Muscle layer of duodenum (tissue), 2 donors: Measurements from ENCODE around the gene KY.

Experiments used
- H3K27ac ChIP-seq: one replicate; pipeline ENCODE4 v1.7.0; 2013; ENCODE audit warnings: mild to moderate bottlenecking, low read length
- H3K27me3 ChIP-seq: one replicate; pipeline ENCODE4 v1.7.0; 2013; ENCODE audit warnings: low read depth, mild to moderate bottlenecking, control low read depth, low read length
- H3K36me3 ChIP-seq, 2 donors: one replicate each; pipeline ENCODE4 v1.7.0; 2013; ENCODE audit warnings: low read length in 2 of 2, control low read depth in 1 of 2, mild to moderate bottlenecking in 1 of 2; ENCODE audit not compliant: insufficient read depth in 2 of 2, control insufficient read depth in 1 of 2
- H3K4me1 ChIP-seq, 2 donors: one replicate each; pipeline ENCODE4 v1.7.0; 2013; ENCODE audit warnings: low read length in 2 of 2, mild to moderate bottlenecking in 2 of 2, control low read depth in 1 of 2, moderate library complexity in 1 of 2; ENCODE audit not compliant: insufficient read depth in 2 of 2, control insufficient read depth in 1 of 2
- H3K4me3 ChIP-seq, 2 donors: one replicate each; pipeline ENCODE4 v1.7.0; 2013; ENCODE audit warnings: low read length in 2 of 2, low read depth in 1 of 2, mild to moderate bottlenecking in 1 of 2
- H3K9me3 ChIP-seq, 2 donors: one replicate each; pipeline ENCODE4 v1.7.0; 2013; ENCODE audit warnings: low read length in 2 of 2, control low read depth in 1 of 2, mild to moderate bottlenecking in 1 of 2; ENCODE audit not compliant: control insufficient read depth in 1 of 2
- donor health status: healthy.

The KY gene

DNA sequence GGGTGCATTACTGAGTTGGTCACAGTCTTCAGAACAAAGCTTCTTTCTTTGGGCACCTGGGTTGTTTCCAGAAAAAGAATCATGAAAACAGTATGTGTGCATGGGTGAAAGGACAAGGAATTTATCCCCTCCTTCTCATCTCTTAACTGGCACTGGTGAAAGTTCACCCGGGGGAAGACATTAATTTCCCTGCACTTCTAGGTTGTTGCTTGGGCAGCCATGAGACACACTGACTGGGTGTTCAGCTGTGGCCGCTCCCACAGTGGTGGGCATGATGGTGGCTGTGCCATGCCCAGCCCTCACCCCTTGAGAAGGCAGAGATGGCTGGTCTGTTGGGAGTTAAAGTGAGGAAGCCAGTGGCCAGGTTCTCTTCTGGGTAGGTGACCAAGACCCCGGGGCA, 16.6 kb upstream of the KY start:
- no peak overlapping the region for H3K4me3 ChIP-seq
- no peaks in the 10 kb centered on the region for H3K9me3 ChIP-seq
- H3K27ac ChIP-seq = no peak overlapping the region
- no peaks in the 10 kb centered on the region for H3K27me3 ChIP-seq
- H3K36me3 ChIP-seq = no peaks in the 10 kb centered on the region
- H3K4me1 ChIP-seq = peaks cover 0 to 18% of the 10 kb centered on the region in 2 donors

GRCh38 chr3:134666885-134667284, 16.1 kb upstream of the KY start:
- Histone ChIP-seq H3K9me3 (no peaks in the 10 kb centered on the region), H3K27ac (no peak overlapping the region), H3K36me3 (no peaks in the 10 kb centered on the region), H3K27me3 (no peaks in the 10 kb centered on the region), H3K4me1 (peaks cover 0 to 18% of the 10 kb centered on the region in 2 donors), H3K4me3 (no peak overlapping the region)

GRCh38 chr3:134666466-134666865, 15.6 kb upstream of the KY start:
- no peak overlapping the region for H3K4me3 ChIP-seq
- H3K4me1 ChIP-seq = peaks cover 0 to 18% of the 10 kb centered on the region in 2 donors
- H3K9me3 ChIP-seq = no peaks in the 10 kb centered on the region
- no peak overlapping the region for H3K27ac ChIP-seq
- H3K36me3 ChIP-seq = no peaks in the 10 kb centered on the region
- no peaks in the 10 kb centered on the region for H3K27me3 ChIP-seq

DNA sequence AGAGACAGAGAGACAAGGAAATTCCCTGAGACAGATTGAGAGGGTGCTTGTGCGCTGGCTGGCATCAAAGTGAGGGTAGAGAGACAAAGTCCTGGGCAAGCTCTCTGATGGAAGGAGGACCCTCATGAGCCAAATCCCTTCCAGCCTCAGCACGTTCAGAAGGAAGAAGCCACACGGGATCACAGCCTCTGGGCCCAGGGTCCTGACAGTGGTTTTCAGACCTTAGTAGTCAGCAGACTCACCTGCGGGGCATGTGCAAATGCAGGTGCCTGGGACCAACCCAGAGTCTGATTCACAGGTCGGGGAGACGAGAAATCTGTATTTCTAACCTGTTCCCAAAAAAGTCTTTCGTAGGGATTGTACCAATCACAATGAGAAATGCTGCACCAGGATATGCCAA, 15.2 kb upstream of the KY start:
- no peak overlapping the region for H3K4me3 ChIP-seq
- H3K9me3 ChIP-seq = no peaks in the 10 kb centered on the region
- H3K36me3 ChIP-seq = no peaks in the 10 kb centered on the region
- no peaks in the 10 kb centered on the region for H3K27me3 ChIP-seq
- H3K27ac ChIP-seq = no peak overlapping the region
- peaks cover 0 to 18% of the 10 kb centered on the region in 2 donors for H3K4me1 ChIP-seq

DNA sequence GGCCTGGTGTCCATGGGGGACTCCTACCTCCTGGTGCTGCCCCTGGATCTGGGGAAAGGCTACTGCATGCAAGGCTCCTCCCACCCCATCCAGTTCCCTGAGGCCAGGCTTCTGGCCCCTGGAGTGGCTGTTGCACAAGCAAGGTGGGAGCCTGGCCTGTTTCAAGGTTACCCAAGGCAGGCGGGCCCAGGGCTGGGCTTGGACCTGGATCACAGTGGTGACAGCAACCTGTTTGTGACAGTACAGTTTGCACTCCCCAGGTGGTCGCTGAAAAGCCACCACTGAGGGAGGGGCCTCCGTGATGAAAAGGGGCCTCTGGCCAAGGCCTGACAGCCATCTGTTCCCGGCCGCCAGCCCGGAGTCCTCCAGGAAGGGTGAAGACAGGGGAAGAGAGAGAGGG, 14.4 kb upstream of the KY start:
- H3K36me3 ChIP-seq = no peaks in the 10 kb centered on the region
- no peak overlapping the region for H3K4me3 ChIP-seq
- no peaks in the 10 kb centered on the region for H3K27me3 ChIP-seq
- H3K4me1 ChIP-seq = peaks cover 0 to 18% of the 10 kb centered on the region in 2 donors
- H3K9me3 ChIP-seq = no peaks in the 10 kb centered on the region
- H3K27ac ChIP-seq = no peak overlapping the region

DNA sequence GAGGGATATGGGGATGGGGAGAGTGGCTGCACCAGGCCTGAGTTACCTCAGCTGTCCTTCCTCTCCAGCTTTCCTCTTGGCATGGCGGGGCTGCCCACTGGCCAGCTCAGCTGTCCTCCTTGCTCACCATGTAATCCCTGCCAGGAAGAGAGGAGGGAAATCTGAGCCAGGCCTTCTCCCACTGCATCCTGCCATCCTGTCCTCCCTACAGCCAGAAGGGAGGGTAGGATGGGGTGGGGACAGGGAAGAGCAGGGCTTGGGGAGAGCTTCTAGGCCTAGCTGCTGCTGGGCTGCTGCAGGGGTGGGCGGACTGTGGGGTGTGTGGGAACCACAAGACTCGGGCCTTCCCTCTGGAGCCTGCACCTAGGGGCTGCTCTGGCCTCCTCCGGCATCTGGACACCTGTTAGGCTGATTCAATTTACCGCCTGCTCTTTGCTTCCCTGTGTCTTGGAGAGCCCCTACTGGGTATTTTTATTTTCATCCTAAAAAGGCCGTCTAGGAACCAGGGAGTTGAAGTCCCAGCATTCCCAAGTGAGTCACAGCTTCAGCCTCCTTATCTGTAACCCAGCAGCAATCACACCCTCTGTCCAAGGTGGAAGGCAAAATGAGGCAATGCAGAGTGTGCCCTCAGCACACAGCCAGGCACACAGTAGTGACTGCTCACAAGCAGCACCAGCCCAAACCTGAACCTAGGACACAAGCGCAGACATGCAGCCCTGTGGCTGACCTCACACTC, 13.1 kb upstream of the KY start:
- H3K36me3 ChIP-seq = no peaks in the 10 kb centered on the region
- no peak overlapping the region for H3K27ac ChIP-seq
- peaks cover 0 to 18% of the 10 kb centered on the region in 2 donors for H3K4me1 ChIP-seq
- no peaks in the 10 kb centered on the region for H3K27me3 ChIP-seq
- no peak overlapping the region for H3K4me3 ChIP-seq
- no peaks in the 10 kb centered on the region for H3K9me3 ChIP-seq

- Histone ChIP-seq H3K36me3 (no peaks in the 10 kb centered on the region), H3K9me3 (no peaks in the 10 kb centered on the region), H3K27me3 (no peaks in the 10 kb centered on the region), H3K4me3 (no peak overlapping the region), H3K4me1 (peaks cover 0 to 9% of the 10 kb centered on the region in 2 donors), H3K27ac (no peak overlapping the region)
Measured at GRCh38 chr3:134660046-134660441, 9.2 kb upstream of the KY start.

GRCh38 chr3:134659391-134660045, 8.7 kb upstream of the KY start:
- Histone ChIP-seq H3K27me3 (no peaks in the 10 kb centered on the region), H3K27ac (no peak overlapping the region), H3K9me3 (no peaks in the 10 kb centered on the region), H3K4me3 (no peak overlapping the region), H3K4me1 (peaks cover 0 to 9% of the 10 kb centered on the region in 2 donors), H3K36me3 (no peaks in the 10 kb centered on the region)

GRCh38 chr3:134658555-134658954, 7.7 kb upstream of the KY start:
- no peak overlapping the region for H3K4me3 ChIP-seq
- H3K27ac ChIP-seq = no peak overlapping the region
- no peaks in the 10 kb centered on the region for H3K27me3 ChIP-seq
- peaks cover 0 to under 1% of the 10 kb centered on the region in 2 donors for H3K4me1 ChIP-seq
- H3K36me3 ChIP-seq = no peaks in the 10 kb centered on the region
- H3K9me3 ChIP-seq = no peaks in the 10 kb centered on the region

DNA sequence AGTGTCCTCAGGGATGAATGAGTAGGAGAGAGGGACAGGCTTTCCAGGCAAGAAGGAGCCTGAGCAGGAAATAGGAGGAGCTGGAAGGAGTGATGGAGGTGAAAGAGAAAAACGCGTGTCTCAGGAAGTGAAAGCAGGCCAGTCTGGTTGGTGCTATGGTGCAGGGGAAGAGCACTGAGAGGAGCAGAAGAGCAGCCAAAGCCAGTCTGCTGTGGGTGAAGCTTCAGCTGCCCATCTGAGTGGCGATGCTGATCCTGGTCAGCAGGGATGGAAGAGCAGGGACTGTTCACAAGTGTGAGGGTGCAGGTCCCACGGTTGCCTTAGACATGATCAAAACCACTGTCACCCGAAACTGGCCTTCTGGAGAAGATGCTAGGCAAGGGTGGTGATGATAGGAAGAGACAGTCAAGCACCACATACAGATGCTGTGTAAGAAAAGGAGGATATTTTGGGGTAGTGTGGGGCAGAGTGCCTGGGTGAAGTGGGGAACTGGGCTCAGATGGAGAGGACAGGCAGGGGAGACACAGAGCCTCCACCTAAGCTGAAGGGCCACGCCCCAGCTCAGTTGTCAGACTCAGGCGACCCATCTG, 5.5 kb upstream of the KY start:
- H3K9me3 ChIP-seq = no peaks in the 10 kb centered on the region
- no peak overlapping the region for H3K4me3 ChIP-seq
- H3K27ac ChIP-seq = no peak overlapping the region
- no peaks in the 10 kb centered on the region for H3K27me3 ChIP-seq
- H3K4me1 ChIP-seq = peaks cover 0 to 12% of the 10 kb centered on the region in 2 donors
- no peaks in the 10 kb centered on the region for H3K36me3 ChIP-seq

DNA sequence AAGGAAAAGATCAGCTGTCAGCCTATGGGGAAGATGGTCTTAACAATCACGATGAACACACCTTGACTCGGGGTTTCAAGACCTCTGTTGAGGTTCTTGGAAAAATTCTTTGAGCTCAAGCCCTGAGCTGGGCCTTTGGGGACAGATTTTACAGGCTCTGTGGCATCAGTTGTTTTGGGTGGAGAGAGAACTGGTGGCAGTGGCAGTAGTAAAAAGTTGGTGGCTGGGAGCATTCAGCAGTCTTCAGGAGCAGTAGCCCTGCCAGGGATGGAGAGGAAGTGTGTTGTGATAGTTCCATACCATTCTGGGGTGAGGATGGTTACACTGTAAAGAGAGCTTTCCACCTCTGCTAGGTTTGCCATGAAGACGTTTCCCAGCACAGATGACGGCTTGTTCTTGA, 4.9 kb upstream of the KY start:
- H3K27ac ChIP-seq = no peak overlapping the region
- H3K27me3 ChIP-seq = no peaks in the 10 kb centered on the region
- no peak overlapping the region for H3K4me3 ChIP-seq

More for the DNA sequence above, 4.9 kb upstream of the KY start:
- no peaks in the 10 kb centered on the region for H3K9me3 ChIP-seq
- no peaks in the 10 kb centered on the region for H3K36me3 ChIP-seq
- peaks cover 0 to 16% of the 10 kb centered on the region in 2 donors for H3K4me1 ChIP-seq
